Large intestine (tissue), 3 donors: Measurements from ENCODE around the gene HSD17B7. TPM values are rescaled to one million over a fixed set of nuclear protein-coding genes. Genes with fewer than 3 reads are reported as not detected.

Source experiments
- DNase-seq, 2 donors: peaks; one replicate each; pipeline versions ENCODE4 v3.0.0 to v3.0.0-alpha.2; 2013
- H3K27ac ChIP-seq: one replicate; pipeline ENCODE4 v1.5.1; 2013; ENCODE audit warnings: low read length
- H3K27me3 ChIP-seq: 2 replicates; pipeline ENCODE4 v1.6.1; 2013; ENCODE audit warnings: low read length; ENCODE audit not compliant: control insufficient read depth, insufficient read depth
- H3K36me3 ChIP-seq: 2 replicates; pipeline ENCODE4 v1.6.1; 2013; ENCODE audit warnings: low read length; ENCODE audit not compliant: control insufficient read depth, insufficient read depth
- H3K4me1 ChIP-seq: one replicate; pipeline ENCODE4 v1.6.1; 2013; ENCODE audit warnings: low read length; ENCODE audit not compliant: control insufficient read depth, insufficient read depth
- H3K4me3 ChIP-seq: one replicate; pipeline ENCODE4 v1.5.1; 2013; ENCODE audit warnings: low read length
- H3K9me3 ChIP-seq: one replicate; pipeline ENCODE4 v1.6.1; 2013; ENCODE audit warnings: mild to moderate bottlenecking, low read depth, low read length, moderate library complexity; ENCODE audit not compliant: control insufficient read depth
- WGBS: methylation state at CpG from one replicate; pipeline ENCODE4 v1.1.5; 2013; ENCODE audit warnings: low lambda C conversion rate; ENCODE audit not compliant: insufficient coverage; 5-methylcytosine and 5-hydroxymethylcytosine counted together
- polyA plus RNA-seq: library from polyadenylated mRNA; unstranded; fragments of 120-200 nt; gene quantifications from one replicate; pipeline ENCODE4 v1.2.1, GENCODE V29; 2013

The HSD17B7 gene
- polyA plus RNA-seq, 1 donor, result 12.3 TPM

DNA sequence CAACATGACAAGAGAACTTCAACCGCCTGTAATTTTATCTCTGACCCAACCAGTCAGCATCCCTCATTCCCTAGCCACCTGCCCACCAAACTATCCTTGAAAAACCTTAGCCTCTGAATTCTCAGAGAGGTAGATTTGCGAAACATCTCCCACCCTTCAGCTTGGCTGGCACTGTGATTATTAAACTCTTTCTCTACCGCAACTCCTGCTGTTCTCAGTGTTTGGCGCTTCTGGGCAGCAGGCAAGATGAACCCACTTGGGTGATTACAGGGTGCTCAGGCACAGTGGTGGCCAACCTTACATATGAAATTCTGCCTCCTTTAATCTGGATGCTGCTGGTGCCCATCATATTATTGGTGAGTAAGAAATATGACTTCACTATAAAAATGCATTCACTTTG lies 48.4 kb downstream of the HSD17B7 start:
- H3K4me3 ChIP-seq, result no peak overlapping the region
- no peak for DNase-seq
- no peaks in the 10 kb centered on the region for H3K4me1 ChIP-seq
- peaks cover 5% of the 10 kb centered on the region for H3K27me3 ChIP-seq
- H3K9me3 ChIP-seq, result peaks cover 4% of the 10 kb centered on the region
- no peak overlapping the region for H3K27ac ChIP-seq
- 83% methylated on average over 1 of the region's 4 CpGs for WGBS
- no peaks in the 10 kb centered on the region for H3K36me3 ChIP-seq

DNA sequence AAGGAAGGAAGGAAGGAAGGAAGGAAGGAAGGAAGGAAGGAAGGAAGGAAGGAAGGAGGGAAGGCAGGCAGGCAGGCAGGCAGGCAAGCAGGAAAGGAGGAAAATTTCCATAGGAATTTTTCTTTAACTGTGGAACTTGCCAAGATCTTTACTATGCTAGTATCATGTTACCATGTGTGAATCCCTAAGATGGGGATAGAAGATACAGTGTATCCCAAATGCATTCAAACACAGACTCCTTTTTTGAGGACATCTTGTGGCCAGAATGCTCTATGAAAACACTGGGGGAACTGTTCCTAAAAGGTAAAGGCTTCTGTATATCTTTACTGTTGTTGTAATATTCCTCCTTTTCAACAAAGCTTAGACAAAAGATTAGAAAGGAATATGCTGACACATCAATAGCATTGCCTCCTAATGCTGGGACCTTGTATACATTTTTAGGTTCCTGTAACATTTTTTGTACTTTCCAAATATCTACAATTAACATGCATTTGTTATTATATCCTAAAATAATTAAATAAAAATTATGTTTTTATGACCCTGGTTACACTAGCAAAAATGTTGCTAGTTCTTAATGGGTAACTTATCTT lies 49.8 kb downstream of the HSD17B7 start:
- Histone ChIP-seq H3K4me3 (no peak overlapping the region), H3K27ac (no peak overlapping the region), H3K36me3 (no peaks in the 10 kb centered on the region), H3K9me3 (peaks cover 4% of the 10 kb centered on the region), H3K4me1 (no peaks in the 10 kb centered on the region), H3K27me3 (no peaks in the 10 kb centered on the region)
- no peak for DNase-seq

DNA sequence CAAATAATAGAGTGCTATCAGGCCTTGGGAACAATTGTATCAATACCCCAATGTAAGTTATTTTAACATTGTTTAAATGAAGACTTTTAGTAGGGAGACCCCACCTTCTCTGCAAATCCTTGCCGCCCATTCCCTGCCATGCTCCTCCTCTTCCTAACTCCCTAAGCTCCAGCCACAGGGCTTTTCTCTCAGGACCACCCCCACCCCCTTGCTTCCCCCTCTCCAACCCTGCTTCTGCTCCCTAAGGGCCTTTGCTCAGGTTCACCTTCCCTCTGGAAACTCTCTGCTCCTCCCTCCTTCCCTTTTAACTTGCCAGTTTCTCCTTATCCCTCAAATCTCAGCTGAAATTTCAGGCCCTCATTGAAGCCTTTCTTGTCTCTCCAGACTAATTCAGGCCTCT lies 53.7 kb downstream of the HSD17B7 start:
- Histone ChIP-seq H3K36me3 (no peaks in the 10 kb centered on the region), H3K4me3 (no peak overlapping the region), H3K9me3 (peaks cover 4% of the 10 kb centered on the region), H3K4me1 (no peaks in the 10 kb centered on the region), H3K27ac (no peak overlapping the region), H3K27me3 (no peaks in the 10 kb centered on the region)
- no peak for DNase-seq
- no CpG with 5 or more reads among the region's 1 CpG for WGBS

DNA sequence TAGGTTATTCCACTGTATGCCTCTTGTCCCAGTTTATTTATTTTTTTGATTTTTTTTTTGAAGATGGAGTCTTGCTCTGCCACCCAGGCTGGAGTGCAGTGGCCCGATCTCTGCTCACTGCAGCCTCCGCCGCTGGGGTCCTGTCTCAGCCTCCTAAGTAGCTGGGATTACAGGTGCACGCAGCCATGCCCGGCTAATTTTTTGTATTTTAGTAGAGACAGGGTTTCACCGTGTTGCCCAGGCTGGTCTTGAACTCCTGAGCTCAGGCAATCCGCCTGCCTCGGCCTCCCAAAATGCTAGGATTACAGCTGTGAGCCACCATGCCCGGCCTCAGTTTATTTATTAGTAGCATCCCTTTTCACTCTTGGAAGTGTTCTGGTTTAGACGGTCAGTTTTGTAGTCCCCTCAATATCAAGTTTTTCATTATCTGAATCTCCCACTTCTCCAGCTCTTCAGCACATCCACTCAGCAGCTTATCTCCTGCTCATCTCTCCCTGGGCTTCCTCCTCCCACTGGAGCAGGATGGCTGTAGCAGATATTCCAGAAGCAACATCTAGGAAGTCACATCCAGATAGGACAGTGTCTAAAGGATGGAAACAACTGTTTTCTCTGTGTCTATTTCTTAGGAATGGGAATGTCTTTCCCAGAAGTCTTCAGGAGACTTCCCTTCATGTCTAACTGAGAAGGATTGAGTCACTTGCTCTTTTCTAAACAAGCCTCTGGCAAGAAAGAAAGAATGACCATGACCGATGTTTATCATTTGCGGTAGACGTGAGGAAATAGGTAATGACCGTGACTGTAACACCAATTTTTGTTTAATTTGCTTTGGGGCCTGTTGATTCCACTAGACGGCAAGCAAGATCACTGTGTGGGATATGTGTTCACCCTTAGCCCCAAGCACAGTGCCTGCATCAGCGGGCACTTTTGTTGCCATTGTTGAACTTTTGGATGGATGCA lies 56.0 kb downstream of the HSD17B7 start:
- Histone ChIP-seq H3K4me1 (no peaks in the 10 kb centered on the region), H3K27ac (no peak overlapping the region), H3K27me3 (no peaks in the 10 kb centered on the region), H3K4me3 (no peak overlapping the region), H3K9me3 (no peaks in the 10 kb centered on the region), H3K36me3 (no peaks in the 10 kb centered on the region)
- no peak for DNase-seq
- no CpG with 5 or more reads among the region's 16 CpGs for WGBS

DNA sequence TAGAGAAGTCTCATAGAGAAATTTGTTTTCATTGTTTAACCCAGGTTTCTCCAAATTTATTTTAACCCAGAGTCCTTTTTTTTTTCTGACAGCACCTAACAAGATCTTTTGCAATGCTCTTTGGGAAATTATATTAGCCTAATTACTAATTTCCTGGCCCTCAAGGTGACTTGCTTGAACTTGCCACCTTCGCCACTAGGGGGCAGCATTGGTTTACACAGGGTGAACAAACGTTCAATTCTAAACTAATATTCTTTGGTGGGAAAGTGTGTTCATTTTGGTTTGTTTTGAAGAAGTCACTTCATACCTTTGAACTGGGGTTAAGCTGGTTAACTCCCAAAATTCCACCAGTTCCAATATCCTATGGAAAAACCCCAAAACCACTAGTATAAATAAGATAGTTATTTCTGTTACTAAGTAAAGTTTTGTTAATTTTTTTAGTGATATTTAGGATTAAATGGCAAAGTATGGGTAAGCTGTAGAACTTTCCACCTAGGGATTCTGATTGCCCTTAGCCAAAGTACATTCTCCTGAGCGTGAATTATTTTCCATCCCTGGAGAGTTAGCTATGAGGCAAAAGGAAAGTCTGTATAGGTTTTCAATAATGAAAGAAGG lies 57.4 kb downstream of the HSD17B7 start:
- Histone ChIP-seq H3K27me3 (no peaks in the 10 kb centered on the region), H3K27ac (no peak overlapping the region), H3K9me3 (no peaks in the 10 kb centered on the region), H3K4me3 (no peak overlapping the region), H3K36me3 (no peaks in the 10 kb centered on the region), H3K4me1 (no peaks in the 10 kb centered on the region)
- DNase-seq, result peak; percentile 26 to 40
- WGBS, result 40% methylated on average over 1 of the region's 3 CpGs

DNA sequence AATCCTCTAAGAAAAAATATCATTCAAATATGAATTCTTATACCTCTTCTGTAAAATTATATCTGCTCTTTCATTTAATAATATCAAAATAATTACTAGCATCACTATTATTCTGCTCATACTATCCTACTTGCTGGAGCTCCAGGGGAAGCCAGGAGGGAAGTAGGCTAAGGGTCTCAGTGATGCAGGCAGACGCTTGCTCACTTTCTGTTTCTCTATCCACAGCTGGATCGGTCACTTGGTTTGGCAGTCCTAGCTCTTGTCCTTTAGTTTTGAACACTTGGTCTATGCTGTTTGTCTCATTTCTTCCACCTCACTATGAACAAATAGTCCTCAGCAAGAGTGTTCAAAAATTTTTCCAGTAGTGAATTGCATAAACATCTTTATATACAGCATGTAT lies 59.2 kb downstream of the HSD17B7 start:
- no peaks in the 10 kb centered on the region for H3K4me1 ChIP-seq
- no peaks in the 10 kb centered on the region for H3K9me3 ChIP-seq
- no peak for DNase-seq
- H3K27me3 ChIP-seq, result no peaks in the 10 kb centered on the region
- H3K36me3 ChIP-seq, result no peaks in the 10 kb centered on the region
- H3K27ac ChIP-seq, result no peak overlapping the region
- no CpG with 5 or more reads among the region's 2 CpGs for WGBS
- no peak overlapping the region for H3K4me3 ChIP-seq

DNA sequence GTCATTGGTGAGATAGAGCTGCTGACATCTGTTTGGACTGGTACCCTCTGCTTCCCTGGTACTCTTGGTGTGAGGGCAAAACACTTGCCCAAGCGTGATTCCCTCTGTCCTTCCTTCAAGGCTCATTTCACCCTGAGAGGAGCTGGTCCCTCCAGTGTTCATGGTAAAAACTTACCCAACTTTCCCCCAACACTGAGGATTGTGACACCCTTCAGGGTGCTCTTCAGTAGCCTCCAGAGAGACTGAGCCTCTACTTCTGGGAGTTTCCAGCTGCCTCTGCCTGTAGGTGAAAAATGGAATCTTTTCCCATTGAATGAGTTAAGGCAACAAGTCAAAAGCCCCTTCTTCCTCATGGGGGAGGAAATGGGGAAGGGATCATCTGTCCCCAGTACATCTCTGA lies 60.8 kb downstream of the HSD17B7 start:
- no peak overlapping the region for H3K27ac ChIP-seq
- no CpG with 5 or more reads among the region's 1 CpG for WGBS
- DNase-seq, result no peak

DNA sequence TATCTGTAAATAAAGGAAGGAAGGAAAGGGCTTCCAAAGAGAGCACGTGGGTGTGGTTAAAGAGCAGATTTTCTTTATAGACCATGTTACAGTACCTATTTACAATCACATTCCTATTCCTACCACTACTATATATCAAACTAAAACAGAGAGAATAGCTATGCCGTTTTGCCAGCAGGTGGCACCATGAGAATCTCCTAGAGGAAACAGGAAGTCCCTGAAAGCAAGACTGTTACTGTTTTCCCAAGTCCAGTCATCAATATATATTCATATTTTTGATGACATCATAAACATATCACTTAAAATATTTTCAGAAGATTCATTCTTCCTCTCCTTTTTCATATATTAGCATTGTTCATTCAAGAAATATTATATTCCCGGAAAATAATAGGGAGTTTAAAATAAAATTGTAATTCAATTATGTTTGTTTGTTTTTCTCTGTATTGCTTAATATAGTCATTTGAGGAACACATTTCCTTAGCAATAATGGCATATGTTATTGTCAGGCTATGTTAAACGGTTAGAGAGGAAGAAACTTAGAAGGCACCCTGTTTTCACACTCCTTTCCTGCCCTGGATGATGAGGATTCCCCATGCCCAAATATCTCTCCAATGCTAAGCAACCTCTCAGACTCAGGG lies 63.9 kb downstream of the HSD17B7 start:
- H3K4me3 ChIP-seq, result no peak overlapping the region
- H3K4me1 ChIP-seq, result no peaks in the 10 kb centered on the region
- WGBS, result 92% methylated on average over 2 of the region's 4 CpGs
- DNase-seq, result peak; percentile 37 to 43
- H3K27me3 ChIP-seq, result no peaks in the 10 kb centered on the region
- H3K9me3 ChIP-seq, result no peaks in the 10 kb centered on the region
- H3K27ac ChIP-seq, result no peak overlapping the region
- H3K36me3 ChIP-seq, result no peaks in the 10 kb centered on the region

More for the DNA sequence above, 60.8 kb downstream of the HSD17B7 start:
- Histone ChIP-seq H3K36me3 (no peaks in the 10 kb centered on the region), H3K27me3 (no peaks in the 10 kb centered on the region), H3K4me3 (no peak overlapping the region), H3K4me1 (no peaks in the 10 kb centered on the region), H3K9me3 (no peaks in the 10 kb centered on the region)

DNA sequence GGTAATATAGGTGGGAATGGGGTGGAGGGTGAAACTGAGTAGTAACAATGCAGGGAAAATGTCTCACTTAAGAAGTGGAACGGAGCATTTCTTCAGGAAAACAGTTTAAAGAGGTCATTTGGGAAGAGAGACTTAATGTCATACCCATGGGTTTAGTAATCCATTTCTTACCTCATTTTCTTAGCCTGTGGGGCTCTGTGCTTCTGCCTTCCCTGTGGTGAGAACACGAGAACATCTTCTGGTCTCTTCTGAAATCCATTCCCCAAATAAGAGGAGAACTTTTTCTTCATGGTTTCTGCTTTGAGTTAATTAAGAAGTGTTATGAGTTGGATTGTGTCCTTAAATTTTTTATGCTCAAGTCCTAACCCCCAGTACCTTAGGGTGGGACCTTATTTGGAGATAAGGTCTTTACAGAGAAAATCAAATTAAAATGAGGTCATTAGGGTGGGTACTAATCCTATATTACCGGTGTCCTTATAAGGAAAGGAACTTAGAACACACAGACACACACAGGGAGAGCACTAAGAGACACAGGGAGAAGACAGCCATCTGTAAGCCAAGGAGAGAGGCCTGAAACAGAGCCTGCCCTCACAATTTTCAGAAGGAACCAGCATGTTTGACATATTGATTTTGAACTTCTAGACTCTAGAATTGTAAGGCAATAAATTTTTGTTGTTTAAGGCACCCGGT lies 65.1 kb downstream of the HSD17B7 start:
- no peaks in the 10 kb centered on the region for H3K9me3 ChIP-seq
- H3K36me3 ChIP-seq, result no peaks in the 10 kb centered on the region
- no peak for DNase-seq
- 100% methylated on average over 1 of the region's 4 CpGs for WGBS
- H3K4me1 ChIP-seq, result no peaks in the 10 kb centered on the region
- H3K4me3 ChIP-seq, result no peak overlapping the region
- no peaks in the 10 kb centered on the region for H3K27me3 ChIP-seq
- no peak overlapping the region for H3K27ac ChIP-seq

DNA sequence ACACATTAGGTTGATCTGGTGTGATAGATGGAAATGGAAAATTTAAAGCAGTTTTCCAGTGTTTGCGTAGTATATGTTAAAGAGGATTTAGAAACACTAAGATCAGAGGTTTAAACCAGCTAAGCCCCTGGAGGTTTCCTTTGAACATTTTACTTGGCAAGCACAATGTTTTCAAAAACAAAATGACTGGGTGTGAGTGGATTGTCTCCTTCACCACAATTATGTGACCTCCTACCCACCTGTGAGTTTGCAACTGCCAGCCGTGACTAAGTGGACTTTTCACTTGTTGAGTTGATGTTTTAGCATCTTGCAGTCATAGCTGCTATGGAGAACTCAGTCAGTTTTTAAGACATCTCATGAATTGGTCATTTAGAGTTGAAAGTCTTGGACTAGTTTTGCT lies 65.8 kb downstream of the HSD17B7 start:
- Histone ChIP-seq H3K36me3 (no peaks in the 10 kb centered on the region), H3K4me1 (no peaks in the 10 kb centered on the region), H3K4me3 (no peak overlapping the region), H3K9me3 (no peaks in the 10 kb centered on the region), H3K27ac (no peak overlapping the region), H3K27me3 (no peaks in the 10 kb centered on the region)
- no peak for DNase-seq
- no CpG with 5 or more reads among the region's 2 CpGs for WGBS
